AG04449 (cell line): ENCODE measurements around the gene IFITM10.

Source experiments
- CTCF ChIA-PET: fragments of 350-600 bp; formaldehyde crosslinking; extraction: SDS; loops from one replicate; lab custom pipeline; 2021; ENCODE audit warnings: antibody characterized with exemption; lab: Yijun Ruan, JAX
- POLR2A ChIA-PET: fragments of 400-600, 350-600 bp; formaldehyde crosslinking; extraction: SDS; loops from one replicate; lab custom pipeline; 2020; ENCODE audit warnings: antibody characterized with exemption, inconsistent platforms; lab: Yijun Ruan, JAX
- DNase-seq: peaks from one replicate; pipeline ENCODE4 v3.0.0-alpha.2; 2010; ENCODE audit warnings: low read depth, low spot score
- H3K4me3 ChIP-seq: 2 replicates; pipeline ENCODE4 v1.5.1; 2011; ENCODE audit warnings: low read depth, mild to moderate bottlenecking, control low read depth, low read length
- CTCF ChIP-seq: IDR thresholded peaks from one replicate; pipeline ENCODE4 v1.5.1; 2011; ENCODE audit warnings: mild to moderate bottlenecking, moderate library complexity, low read length, control low read depth, inconsistent platforms; ENCODE audit not compliant: insufficient read depth; ENCODE audit errors: missing control alignments

Gene IFITM10

GRCh38 chr11:1745701-1746320 is 4.6 kb downstream of the IFITM10 start:
- POLR2A ChIA-PET, result no interaction called here
- CTCF ChIA-PET, result no interaction called here
- no peak for TF ChIP-seq CTCF

GRCh38 chr11:1744891-1745700 is 5.3 kb downstream of the IFITM10 start:
- no peak for DNase-seq
- no peak for TF ChIP-seq CTCF
- POLR2A ChIA-PET, result no interaction called here
- no peak overlapping the region for H3K4me3 ChIP-seq
- CTCF ChIA-PET, result no interaction called here

More at GRCh38 chr11:1745701-1746320, 4.6 kb downstream of the IFITM10 start:
- no peak overlapping the region for H3K4me3 ChIP-seq
- no peak for DNase-seq

- H3K4me3 ChIP-seq, result no peak overlapping the region
- CTCF ChIA-PET, result no interaction called here
- no peak for DNase-seq
- TF ChIP-seq CTCF, result no peak
- POLR2A ChIA-PET, result no interaction called here
These were observed 6.1 kb downstream of the IFITM10 start for GRCh38 chr11:1744137-1744886.

GRCh38 chr11:1743585-1744136 is 6.7 kb downstream of the IFITM10 start:
- CTCF ChIA-PET, result no interaction called here
- H3K4me3 ChIP-seq, result no peak overlapping the region
- no peak for DNase-seq
- no peak for TF ChIP-seq CTCF
- POLR2A ChIA-PET, result no interaction called here

GRCh38 chr11:1742869-1743584 is 7.4 kb downstream of the IFITM10 start:
- POLR2A ChIA-PET, result no interaction called here
- CTCF ChIA-PET, result no interaction called here
- DNase-seq, result no peak
- H3K4me3 ChIP-seq, result no peak overlapping the region
- no peak for TF ChIP-seq CTCF
